AG04449 (cell line): ENCODE measurements around the gene P2RX6.
"Not testable (repeated sequence)": the region's sequence is repeated elsewhere in the genome, so short reads cannot be mapped to it uniquely, and the experiment has no call there.

Experiments
- CTCF ChIA-PET: fragments of 350-600 bp; formaldehyde crosslinking; extraction: SDS; loops from one replicate; lab custom pipeline; 2021; ENCODE audit warnings: antibody characterized with exemption; lab: Yijun Ruan, JAX
- POLR2A ChIA-PET: fragments of 400-600, 350-600 bp; formaldehyde crosslinking; extraction: SDS; loops from one replicate; lab custom pipeline; 2020; ENCODE audit warnings: antibody characterized with exemption, inconsistent platforms; lab: Yijun Ruan, JAX
- DNase-seq: peaks from one replicate; pipeline ENCODE4 v3.0.0-alpha.2; 2010; ENCODE audit warnings: low read depth, low spot score
- H3K4me3 ChIP-seq: 2 replicates; pipeline ENCODE4 v1.5.1; 2011; ENCODE audit warnings: low read depth, mild to moderate bottlenecking, control low read depth, low read length
- TF ChIP-seq, protein P1 (sequence below): IDR thresholded peaks from one replicate; pipeline ENCODE4 v1.5.1; 2011; ENCODE audit warnings: mild to moderate bottlenecking, moderate library complexity, low read length, control low read depth, inconsistent platforms; ENCODE audit not compliant: insufficient read depth; ENCODE audit errors: missing control alignments

P2RX6 gene

DNA sequence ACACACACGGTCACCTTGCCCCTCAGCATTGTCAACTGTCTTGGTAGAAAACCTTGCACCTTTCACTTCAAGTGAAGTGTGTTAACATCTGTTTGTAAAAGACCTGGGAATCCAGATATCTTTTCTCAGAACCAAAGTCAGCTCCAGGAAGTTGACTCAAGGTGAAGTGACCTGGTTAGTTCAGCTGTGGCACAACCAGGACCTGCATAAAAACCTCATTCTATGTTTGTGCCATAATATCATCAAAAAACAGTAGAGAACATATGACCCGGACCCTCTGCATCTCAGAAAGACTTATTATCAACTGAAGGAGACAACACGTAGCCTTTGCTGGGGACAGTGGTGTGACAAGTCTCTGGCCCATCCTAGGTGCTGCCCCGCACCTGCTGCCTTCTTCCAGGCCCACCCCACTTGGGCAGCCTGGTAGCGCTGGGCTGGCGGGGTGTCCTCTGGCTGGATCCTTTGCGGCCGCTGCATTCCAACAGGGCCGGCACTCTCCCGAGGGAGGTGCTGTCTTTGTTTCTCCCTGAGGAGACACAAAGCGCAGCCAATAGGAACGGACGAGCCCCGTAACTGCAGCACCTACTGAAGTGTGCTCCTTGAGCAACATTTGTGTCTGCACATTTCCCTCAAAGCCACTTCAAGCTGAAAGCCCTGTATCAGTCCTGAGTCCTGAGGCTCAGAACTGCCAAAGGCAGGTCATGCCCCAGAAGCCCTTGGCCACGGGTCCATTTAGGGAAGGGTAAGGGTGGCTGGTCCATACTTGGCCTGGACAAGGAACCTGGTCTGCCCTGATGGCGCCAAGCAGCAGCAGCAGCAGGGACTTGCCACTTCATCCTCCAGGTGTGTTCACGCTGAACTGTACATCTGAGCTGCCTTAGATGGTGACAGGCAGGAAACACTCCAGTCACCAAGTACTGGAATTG lies 56.0 kb downstream of the P2RX6 start:
- POLR2A ChIA-PET: no interaction called here
- CTCF ChIA-PET: no interaction called here
- TF ChIP-seq, protein P1, sequence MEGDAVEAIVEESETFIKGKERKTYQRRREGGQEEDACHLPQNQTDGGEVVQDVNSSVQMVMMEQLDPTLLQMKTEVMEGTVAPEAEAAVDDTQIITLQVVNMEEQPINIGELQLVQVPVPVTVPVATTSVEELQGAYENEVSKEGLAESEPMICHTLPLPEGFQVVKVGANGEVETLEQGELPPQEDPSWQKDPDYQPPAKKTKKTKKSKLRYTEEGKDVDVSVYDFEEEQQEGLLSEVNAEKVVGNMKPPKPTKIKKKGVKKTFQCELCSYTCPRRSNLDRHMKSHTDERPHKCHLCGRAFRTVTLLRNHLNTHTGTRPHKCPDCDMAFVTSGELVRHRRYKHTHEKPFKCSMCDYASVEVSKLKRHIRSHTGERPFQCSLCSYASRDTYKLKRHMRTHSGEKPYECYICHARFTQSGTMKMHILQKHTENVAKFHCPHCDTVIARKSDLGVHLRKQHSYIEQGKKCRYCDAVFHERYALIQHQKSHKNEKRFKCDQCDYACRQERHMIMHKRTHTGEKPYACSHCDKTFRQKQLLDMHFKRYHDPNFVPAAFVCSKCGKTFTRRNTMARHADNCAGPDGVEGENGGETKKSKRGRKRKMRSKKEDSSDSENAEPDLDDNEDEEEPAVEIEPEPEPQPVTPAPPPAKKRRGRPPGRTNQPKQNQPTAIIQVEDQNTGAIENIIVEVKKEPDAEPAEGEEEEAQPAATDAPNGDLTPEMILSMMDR: no peak
- no peak for DNase-seq
- no peak overlapping the region for H3K4me3 ChIP-seq

DNA sequence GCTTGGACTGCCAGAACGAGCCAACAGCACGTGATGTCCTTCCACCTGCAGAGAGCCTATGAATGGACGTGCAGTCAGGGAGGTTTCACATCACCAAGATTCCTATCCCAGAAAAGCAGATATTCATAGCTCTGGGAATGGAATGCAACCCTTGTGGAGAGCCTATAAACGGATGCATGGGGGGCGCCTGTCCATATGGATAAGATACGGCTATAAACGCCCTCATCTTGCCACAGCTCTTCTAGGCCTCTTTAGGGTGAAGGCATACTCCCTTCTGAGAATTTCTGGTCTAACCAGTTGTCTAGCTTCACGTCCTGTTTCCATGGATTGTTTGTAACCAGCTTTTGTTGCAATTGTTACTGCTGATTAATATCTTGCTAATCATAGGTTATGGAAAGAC lies 56.8 kb downstream of the P2RX6 start:
- H3K4me3 ChIP-seq, DNase-seq, POLR2A ChIA-PET: not testable (repeated sequence)
- CTCF ChIA-PET: interaction anchor here (0.8 to 1.3 kb wide), 3 partner anchors 8 to 31 kb away, joined by 3 to 4 read pairs (median 3); no protein-coding TSS in a partner anchor

DNA sequence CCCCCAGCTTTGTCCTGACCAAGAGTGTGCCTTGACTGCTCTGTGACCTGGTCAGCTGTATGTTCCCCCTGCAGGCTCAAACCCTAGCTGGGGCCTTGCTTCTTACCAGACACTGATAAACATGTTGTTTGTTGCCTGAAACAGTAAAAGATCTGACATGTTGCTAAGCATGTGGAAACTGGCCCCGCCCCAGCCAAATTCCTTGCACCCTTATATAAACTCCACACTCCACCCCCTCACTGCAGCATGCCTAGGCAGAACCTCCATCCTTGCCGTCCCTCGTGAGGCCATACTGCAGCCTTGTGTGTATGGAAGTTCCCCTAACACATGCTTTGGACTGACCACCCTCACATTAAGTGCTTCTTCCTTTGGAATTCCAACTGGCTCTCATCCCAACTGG lies 58.1 kb downstream of the P2RX6 start:
- POLR2A ChIA-PET: no interaction called here
- CTCF ChIA-PET: interaction anchor here (1.3 kb wide), 1 partner anchor 30 kb away, joined by 4 read pairs; no protein-coding TSS in a partner anchor
- H3K4me3 ChIP-seq: no peak overlapping the region
- TF ChIP-seq, protein P1: no peak
- no peak for DNase-seq

DNA sequence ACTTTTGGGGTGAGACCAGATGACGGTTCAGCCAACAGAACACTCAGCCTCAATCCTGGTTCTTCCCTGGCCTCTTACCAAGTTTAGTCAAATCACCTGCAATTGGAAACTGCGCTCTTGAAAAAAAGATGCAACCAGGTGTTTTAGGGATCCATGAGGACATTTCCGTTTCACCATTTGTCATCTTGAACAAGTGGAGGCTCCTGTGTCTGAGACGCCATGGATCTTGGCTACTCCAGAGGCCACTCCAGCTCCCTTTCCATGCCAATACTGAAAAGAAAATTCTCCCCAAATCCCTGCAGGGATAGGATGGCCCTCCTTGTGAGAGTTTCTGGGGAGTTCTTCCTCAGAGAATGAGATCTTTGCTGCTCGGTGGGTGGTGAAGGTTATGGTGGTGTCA lies 58.5 kb downstream of the P2RX6 start:
- TF ChIP-seq, protein P1: no peak
- POLR2A ChIA-PET: interaction anchor here (1.1 kb wide), 1 partner anchor 36 kb away, joined by 3 read pairs; no protein-coding TSS in a partner anchor
- no peak for DNase-seq
- no peak overlapping the region for H3K4me3 ChIP-seq
- CTCF ChIA-PET: no interaction called here

DNA sequence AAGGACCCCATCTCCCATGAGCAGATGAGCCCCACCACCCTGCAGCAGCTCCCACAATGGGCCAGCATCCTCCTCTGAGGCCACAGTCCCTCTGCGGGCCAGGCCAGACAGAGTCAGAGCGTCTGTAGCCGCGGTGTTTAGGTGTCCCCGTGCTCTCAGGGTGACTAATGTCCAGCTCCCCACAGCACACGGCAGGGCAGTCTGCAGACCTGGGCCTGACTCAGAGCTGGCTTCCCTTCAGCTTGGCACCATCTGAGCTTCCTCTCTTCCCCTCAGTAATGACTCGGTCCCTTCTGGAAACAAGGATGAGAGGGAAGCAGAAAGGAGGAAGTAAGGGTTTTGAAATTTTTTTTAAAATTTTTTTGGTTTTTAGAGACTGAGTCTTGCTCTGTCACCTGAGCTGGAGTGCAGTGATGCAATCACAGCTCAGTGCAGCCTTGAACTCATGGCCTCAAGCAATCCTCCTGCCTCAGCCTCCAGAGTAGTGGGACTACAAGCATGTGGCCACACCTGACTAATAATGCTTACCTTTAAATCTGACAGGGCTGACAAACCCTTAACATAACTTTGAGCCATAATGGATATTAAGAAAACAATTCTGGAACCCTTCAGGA lies 59.2 kb downstream of the P2RX6 start:
- ChIA-PET POLR2A (interaction anchor here (1.1 kb wide), 1 partner anchor 37 kb away, joined by 3 read pairs; no protein-coding TSS in a partner anchor), CTCF (interaction anchor here (0.7 kb wide), 1 partner anchor 30 kb away, joined by 3 read pairs; no protein-coding TSS in a partner anchor)
- TF ChIP-seq, protein P1: no peak
- DNase-seq: peak; percentile 21
- H3K4me3 ChIP-seq: no peak overlapping the region

DNA sequence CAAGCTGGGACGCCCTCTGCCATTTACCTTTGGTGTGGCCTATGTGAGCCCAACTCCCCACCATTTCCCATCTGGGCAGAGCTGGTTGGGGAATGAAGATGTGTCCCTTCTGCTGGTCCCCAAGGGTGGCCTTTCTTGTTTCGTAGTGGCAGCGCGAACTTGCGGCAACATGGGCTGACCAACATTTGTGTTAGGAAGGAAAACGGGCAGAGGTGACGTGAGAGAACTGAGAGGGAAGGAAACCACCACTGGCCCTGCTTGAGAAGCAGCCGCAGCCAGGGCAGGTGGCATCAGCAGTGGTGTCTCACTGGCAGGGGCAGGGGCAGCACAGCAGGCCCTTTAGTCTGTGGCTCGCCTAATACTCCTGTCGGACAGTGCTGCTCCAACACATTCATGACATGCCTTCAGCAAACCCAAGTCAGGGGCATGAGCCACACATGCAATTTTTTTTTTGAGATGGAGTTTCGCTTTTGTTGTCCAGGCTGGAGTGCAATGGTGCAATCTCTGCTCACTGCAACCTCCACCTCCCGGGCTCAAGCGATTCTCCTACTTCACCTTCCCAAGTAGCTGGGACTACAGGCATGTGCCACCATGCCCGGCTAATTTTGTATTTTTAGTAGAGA lies 60.7 kb downstream of the P2RX6 start:
- DNase-seq: no peak
- no peak overlapping the region for H3K4me3 ChIP-seq
- ChIA-PET CTCF (interaction anchor here (0.7 kb wide), 1 partner anchor 29 kb away, joined by 3 read pairs; no protein-coding TSS in a partner anchor), POLR2A (no interaction called here)
- TF ChIP-seq, protein P1: no peak
